Thyroid gland (tissue), 4 donors: ENCODE measurements around the gene HEG1. TPM values are rescaled to one million over a fixed set of nuclear protein-coding genes. Genes with fewer than 3 reads are reported as not detected.
A peak's percentile ranks its signal among the peaks of the same experiment; 100 is the strongest.

Source experiments
- DNase-seq, 2 donors: peaks; one replicate each; pipeline ENCODE4 v3.0.0-alpha.2; 2019
- H3K27ac ChIP-seq, 3 donors: fragments of 200-600 bp; sonication (generic); 1 replicate in 2 of 3; 2 replicates in 1 of 3; pipeline ENCODE4 v1.5.1; 2016 to 2019; ENCODE audit warnings: mild to moderate bottlenecking in 1 of 3, moderate library complexity in 1 of 3
- H3K27me3 ChIP-seq: fragments of 200-600 bp; sonication (generic); one replicate; pipeline ENCODE4 v1.5.1; 2019
- H3K36me3 ChIP-seq, 2 donors: fragments of 200-600 bp; sonication (generic); one replicate each; pipeline ENCODE4 v1.5.1; 2016 to 2019
- H3K4me1 ChIP-seq, 2 donors: fragments of 200-600 bp; sonication (generic); one replicate each; pipeline ENCODE4 v1.5.1; 2017 to 2019
- H3K4me3 ChIP-seq, 3 donors: fragments of 200-600 bp; sonication (generic); replicated peaks in 1 of 3; 1 replicate in 2 of 3; 2 replicates in 1 of 3; pipeline ENCODE4 v1.5.1; 2016; ENCODE audit warnings: mild to moderate bottlenecking in 1 of 3
- H3K9me3 ChIP-seq: fragments of 200-600 bp; sonication (generic); one replicate; pipeline ENCODE4 v1.5.1; 2017
- POLR2A ChIP-seq, 2 donors: fragments of 450-650 bp; IDR thresholded peaks; one replicate each; pipeline ENCODE4 v1.6.1; 2017; ENCODE audit warnings: antibody characterized with exemption in 2 of 2, mild to moderate bottlenecking in 2 of 2, moderate library complexity in 1 of 2
- WGBS, 2 donors: methylation state at CpG; one replicate each; pipeline ENCODE4 v1.1.5; 2017; 5-methylcytosine and 5-hydroxymethylcytosine counted together
- intact Hi-C: fragments of 100-400 bp; cut with DNase I; formaldehyde crosslinking; loops from one replicate; pipeline ENCODE4 v1.15.1; 2023
- total RNA-seq, 4 donors: library from RNA; depleted of rRNA; stranded (reverse); fragments of >200 nt; gene quantifications; one replicate each; pipeline ENCODE4 v1.2.3, GENCODE V29; 2016
- TF ChIP-seq, protein P1 (sequence below), 6 experiments: fragments of 200-600 bp in 3 of 6; fragments of 450-650 bp in 3 of 6; sonication (generic) in 3 of 6; IDR thresholded peaks; one replicate each; pipeline ENCODE4 v1.5.1; 2016 to 2019; ENCODE audit warnings: antibody characterized with exemption in 6 of 6, mild to moderate bottlenecking in 2 of 6, inconsistent platforms in 1 of 6, moderate library complexity in 1 of 6

HEG1 gene
- total RNA-seq, 4 donors from 2014 or later = 91.4 to 266 (median 199) TPM

DNA sequence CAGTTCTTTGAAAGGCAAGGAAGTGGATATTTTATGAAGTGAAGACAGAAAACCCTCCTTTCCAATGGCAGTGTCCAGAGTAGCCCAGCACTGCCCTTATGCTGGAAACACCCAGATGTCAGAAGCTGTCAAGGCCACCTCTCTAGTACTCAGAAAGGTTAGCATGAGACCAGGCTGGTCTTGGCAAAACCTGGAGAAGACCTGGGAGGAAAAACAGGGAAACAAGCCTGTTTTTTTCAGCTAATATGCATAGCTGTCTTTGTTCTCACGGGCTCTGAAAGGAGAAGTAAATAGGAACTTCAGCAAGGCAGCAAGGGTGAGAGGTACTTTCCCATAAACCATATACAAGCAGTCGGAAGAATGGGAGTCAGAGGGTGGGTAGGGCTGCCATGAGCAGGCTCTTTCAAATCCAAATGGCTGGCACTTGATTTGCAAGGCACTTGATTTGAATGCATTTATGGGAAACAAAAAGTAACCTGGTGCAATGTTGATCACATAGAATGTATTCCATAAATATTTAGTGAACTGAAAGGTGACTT, 55.8 kb downstream of the HEG1 start:
- H3K4me1 ChIP-seq = peaks cover 68 to 90% of the 10 kb centered on the region in 2 donors

DNA sequence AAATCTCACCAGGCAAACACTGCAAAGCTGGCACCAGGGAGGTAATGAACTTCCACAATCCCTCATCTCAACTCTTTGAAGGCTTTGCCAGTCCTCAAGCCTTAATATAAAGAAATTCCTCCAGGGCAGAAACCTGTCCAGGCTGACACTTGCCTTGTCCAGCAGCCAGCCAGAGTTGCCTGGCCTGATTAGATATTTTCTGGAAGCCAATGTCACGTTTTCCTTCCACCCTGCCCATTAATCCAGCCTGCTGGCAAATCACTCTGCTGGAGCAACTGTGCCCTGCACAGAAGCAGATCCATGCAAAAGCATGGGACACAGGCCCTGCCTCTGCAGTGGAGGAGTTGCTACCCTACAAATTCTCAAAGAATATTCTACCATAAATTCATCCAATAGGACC, 56.5 kb downstream of the HEG1 start:
- intact Hi-C loops = loop anchor here (10.0 kb wide), 1 partner anchor 165 kb away; no protein-coding TSS in a partner anchor

More for the DNA sequence above, 55.8 kb downstream of the HEG1 start:
- Histone ChIP-seq H3K27me3 (no peaks in the 10 kb centered on the region), H3K36me3 (peaks cover 29% of the 10 kb centered on the region in 2 donors), H3K27ac (peak overlapping the region; percentile 66 to 90 (median 76)), H3K9me3 (no peaks in the 10 kb centered on the region), H3K4me3 (no peak overlapping the region)
- DNase-seq = no peak
- 82 to 88% methylated on average over 2 of the region's 2 CpGs for WGBS, 2 donors
- intact Hi-C loops = loop anchor here (10.0 kb wide), 1 partner anchor 165 kb away; no protein-coding TSS in a partner anchor
- TF ChIP-seq, protein P1, sequence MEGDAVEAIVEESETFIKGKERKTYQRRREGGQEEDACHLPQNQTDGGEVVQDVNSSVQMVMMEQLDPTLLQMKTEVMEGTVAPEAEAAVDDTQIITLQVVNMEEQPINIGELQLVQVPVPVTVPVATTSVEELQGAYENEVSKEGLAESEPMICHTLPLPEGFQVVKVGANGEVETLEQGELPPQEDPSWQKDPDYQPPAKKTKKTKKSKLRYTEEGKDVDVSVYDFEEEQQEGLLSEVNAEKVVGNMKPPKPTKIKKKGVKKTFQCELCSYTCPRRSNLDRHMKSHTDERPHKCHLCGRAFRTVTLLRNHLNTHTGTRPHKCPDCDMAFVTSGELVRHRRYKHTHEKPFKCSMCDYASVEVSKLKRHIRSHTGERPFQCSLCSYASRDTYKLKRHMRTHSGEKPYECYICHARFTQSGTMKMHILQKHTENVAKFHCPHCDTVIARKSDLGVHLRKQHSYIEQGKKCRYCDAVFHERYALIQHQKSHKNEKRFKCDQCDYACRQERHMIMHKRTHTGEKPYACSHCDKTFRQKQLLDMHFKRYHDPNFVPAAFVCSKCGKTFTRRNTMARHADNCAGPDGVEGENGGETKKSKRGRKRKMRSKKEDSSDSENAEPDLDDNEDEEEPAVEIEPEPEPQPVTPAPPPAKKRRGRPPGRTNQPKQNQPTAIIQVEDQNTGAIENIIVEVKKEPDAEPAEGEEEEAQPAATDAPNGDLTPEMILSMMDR (IDR thresholded peaks at IDR 0.05) = no peak
- no peak for TF ChIP-seq POLR2A (IDR thresholded peaks at IDR 0.05)

DNA sequence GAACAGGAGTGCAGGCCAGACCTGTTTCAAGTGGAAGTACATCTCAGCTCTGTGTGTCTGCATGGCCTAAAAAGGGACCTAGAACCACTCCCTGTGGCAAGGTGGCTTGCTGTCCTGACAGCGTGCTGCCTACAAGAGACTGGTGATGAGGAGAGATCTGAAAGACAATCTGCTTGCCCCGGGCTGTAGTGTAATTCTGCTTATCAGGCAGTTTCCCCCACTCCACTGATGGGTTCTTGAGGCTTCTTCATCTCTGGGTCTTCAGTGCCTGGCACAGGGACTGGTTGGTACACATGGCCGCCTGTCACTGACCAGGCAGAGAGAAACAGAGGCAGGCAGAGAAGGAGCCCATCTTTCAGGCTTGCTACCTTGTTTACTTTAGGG, 57.6 kb downstream of the HEG1 start:
- WGBS, 2 donors = 73 to 81% methylated on average over 3 of the region's 3 CpGs

More for the DNA sequence above, 56.5 kb downstream of the HEG1 start:
- no peaks in the 10 kb centered on the region for H3K9me3 ChIP-seq
- H3K4me1 ChIP-seq = peaks cover 67 to 87% of the 10 kb centered on the region in 2 donors
- WGBS, 2 donors = 30 to 57% methylated on average over 1 of the region's 1 CpG
- H3K27me3 ChIP-seq = no peaks in the 10 kb centered on the region
- peak overlapping the region; percentile 66 to 90 (median 76) for H3K27ac ChIP-seq
- H3K4me3 ChIP-seq = no peak overlapping the region
- H3K36me3 ChIP-seq = peaks cover 27 to 28% of the 10 kb centered on the region in 2 donors
- DNase-seq = peak; percentile 22 to 41
- TF ChIP-seq POLR2A (IDR thresholded peaks at IDR 0.05) = no peak
- TF ChIP-seq, protein P1 (IDR thresholded peaks at IDR 0.05) = no peak

DNA sequence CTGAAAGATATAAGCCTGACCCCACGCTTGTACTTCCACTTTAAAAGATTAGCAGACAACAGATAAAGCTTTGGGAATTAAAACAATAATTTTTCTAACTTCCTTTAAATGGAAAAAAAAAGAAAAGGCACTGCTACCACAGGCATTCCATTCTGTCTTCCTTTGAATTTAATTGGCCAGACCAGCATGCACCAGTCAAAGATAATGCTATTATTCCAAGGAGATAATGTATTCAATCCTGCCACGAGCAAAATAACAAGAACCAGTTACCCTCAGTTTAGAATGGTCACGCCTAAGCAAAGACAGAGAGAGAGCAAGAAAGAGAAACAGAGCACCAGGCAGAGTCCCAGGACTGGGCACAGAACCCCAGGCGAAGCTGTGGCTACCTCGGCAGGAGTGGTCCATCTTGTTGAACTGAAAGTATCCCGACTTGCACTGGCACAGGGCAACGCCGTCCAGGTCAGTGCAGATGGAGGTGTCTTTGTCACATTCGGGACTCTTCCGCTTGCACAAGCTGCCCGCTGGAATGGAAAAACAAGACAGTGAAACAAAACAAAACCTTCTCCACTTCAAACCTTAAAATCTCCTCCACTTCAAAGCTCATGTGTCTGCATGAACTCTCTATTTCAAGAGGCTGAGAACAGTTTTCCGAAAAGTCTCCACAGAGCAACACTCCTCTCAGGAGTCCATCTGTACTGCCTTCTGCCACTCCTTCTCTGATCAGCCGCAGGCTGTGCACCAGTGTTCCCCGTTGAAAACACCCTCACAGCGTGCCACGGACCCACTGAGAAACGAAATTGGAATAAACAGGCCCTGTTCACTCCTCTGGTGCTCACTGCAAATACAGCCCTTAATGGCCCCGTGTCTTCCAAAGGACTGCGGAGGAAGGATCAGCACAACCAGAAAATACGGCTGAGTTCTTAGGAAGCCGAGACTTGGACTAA, 58.2 kb downstream of the HEG1 start:
- peaks cover 22 to 32% of the 10 kb centered on the region in 2 donors for H3K36me3 ChIP-seq
- intact Hi-C loops = loop anchor here (10.0 kb wide), 1 partner anchor 167 kb away; no protein-coding TSS in a partner anchor
- H3K27me3 ChIP-seq = no peaks in the 10 kb centered on the region
- WGBS, 2 donors = 33 to 39% methylated on average over 21 of the region's 21 CpGs
- H3K4me3 ChIP-seq = no peak overlapping the region
- peak; percentile 77 to 80 for DNase-seq
- H3K27ac ChIP-seq = peak overlapping the region; percentile 66 to 90 (median 76)
- H3K9me3 ChIP-seq = no peaks in the 10 kb centered on the region
- TF ChIP-seq, protein P1 (IDR thresholded peaks at IDR 0.05) = peak in 1 of 6 experiments; percentile 5
- TF ChIP-seq POLR2A (IDR thresholded peaks at IDR 0.05) = peak in 1 of 2 donors; percentile 60
- peaks cover 49 to 82% of the 10 kb centered on the region in 2 donors for H3K4me1 ChIP-seq

More for the DNA sequence above, 57.6 kb downstream of the HEG1 start:
- TF ChIP-seq, protein P1 (IDR thresholded peaks at IDR 0.05) = no peak
- Histone ChIP-seq H3K4me3 (no peak overlapping the region), H3K27me3 (no peaks in the 10 kb centered on the region), H3K9me3 (no peaks in the 10 kb centered on the region), H3K36me3 (peaks cover 22 to 32% of the 10 kb centered on the region in 2 donors), H3K27ac (peak overlapping the region; percentile 66 to 90 (median 76)), H3K4me1 (peaks cover 56 to 87% of the 10 kb centered on the region in 2 donors)
- no peak for DNase-seq
- intact Hi-C loops = loop anchor here (10.0 kb wide), 1 partner anchor 167 kb away; no protein-coding TSS in a partner anchor
